Cerebellar nuclear complex (tissue), 1 donor: ENCODE data around the gene RUNX2.
"Not testable (repeated sequence)": the region's sequence is repeated elsewhere in the genome, so short reads cannot be mapped to it uniquely, and the experiment has no call there.

Source experiments
- DNase-seq, 2 experiments: peaks; one replicate each; lab custom pipeline; 2025; lab: John Stamatoyannopoulos, UW

RUNX2 gene

GRCh38 chr6:45327956-45328522, at the start of gene RUNX2:
Gene RUNX2, plus strand, starts transcription at chr6:45328330. Its CDS starts 397 bp downstream, at chr6:45328727.
- no peak for DNase-seq

DNA sequence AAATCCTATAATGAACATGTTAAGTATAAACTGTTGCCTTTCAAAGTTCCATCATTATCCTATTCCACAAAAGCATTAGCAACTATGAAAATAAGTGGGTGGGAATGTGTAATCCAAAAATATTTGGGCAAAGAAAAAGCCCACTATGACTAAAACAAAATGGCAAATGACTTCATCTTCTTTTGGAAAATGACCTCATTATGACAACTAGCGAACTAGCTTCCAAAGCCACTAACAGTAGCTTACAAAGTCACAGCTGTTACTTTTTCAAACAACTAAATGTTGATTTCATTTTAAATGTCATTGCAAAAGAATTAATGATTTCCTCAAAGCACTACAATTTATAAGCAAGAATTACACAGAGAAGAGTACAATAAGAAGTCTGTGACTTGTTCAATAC, 49.8 kb upstream of the RUNX2 start:
- no peak for DNase-seq

DNA sequence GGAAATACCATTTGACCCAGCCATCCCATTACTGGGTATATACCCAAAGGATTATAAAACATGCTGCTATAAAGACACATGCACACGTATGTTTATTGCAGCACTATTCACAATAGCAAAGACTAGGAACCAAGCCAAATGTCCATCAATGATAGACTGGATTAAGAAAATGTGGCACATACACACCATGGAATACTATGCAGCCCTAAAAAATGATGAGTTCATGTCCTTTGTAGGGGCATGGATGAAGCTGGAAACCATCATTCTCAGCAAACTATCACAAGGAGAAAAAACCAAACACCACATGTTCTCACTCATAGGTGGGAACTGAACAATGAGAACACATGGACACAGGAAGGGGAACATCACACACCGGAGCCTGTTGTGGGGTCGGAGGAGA, 41.4 kb upstream of the RUNX2 start:
- DNase-seq: not testable (repeated sequence)

GRCh38 chr6:45289751-45290514, 38.2 kb upstream of the RUNX2 start:
- DNase-seq: no peak

GRCh38 chr6:45293306-45293705, 34.8 kb upstream of the RUNX2 start:
- no peak for DNase-seq

GRCh38 chr6:45294065-45294701, 33.9 kb upstream of the RUNX2 start:
- DNase-seq: not testable (repeated sequence)

- DNase-seq: no peak
These were observed 30.8 kb upstream of the RUNX2 start for GRCh38 chr6:45297320-45297719.

DNA sequence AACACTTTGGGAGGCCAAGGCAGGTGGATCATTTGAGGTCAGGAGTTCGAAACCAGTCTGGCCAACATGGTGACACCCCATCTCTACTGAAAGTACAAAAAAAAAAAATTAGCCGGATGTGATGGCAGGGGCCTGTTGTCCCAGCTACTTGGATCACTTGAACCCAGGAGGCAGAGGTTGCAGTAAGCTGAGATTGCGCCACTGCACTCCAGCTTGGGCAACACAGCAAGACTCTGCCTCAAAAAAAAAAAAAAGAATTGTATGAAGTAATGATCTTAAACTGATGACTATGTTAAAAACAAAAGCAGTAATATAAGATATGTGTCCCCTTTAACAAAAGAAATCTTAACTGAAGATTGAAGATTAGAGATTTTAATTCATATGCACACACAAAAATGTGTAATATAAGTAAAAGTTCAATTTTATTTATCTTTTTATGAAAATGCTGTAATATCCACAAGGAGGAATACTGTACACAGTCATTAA, 29.0 kb upstream of the RUNX2 start:
- no peak for DNase-seq

GRCh38 chr6:45300736-45301135, 27.4 kb upstream of the RUNX2 start:
- DNase-seq: no peak

GRCh38 chr6:45301348-45302142, 26.6 kb upstream of the RUNX2 start:
- no peak for DNase-seq

GRCh38 chr6:45302832-45303231, 25.3 kb upstream of the RUNX2 start:
- no peak for DNase-seq

GRCh38 chr6:45305546-45305945, 22.6 kb upstream of the RUNX2 start:
- DNase-seq: no peak

GRCh38 chr6:45310118-45310788, 17.9 kb upstream of the RUNX2 start:
- DNase-seq: no peak

- no peak for DNase-seq
These were observed 14.0 kb upstream of the RUNX2 start for GRCh38 chr6:45314146-45314545.

- DNase-seq: no peak
These were observed 7.8 kb upstream of the RUNX2 start for GRCh38 chr6:45320349-45320748.

GRCh38 chr6:45323656-45324224, 4.4 kb upstream of the RUNX2 start:
- no peak for DNase-seq

GRCh38 chr6:45326698-45327417, 1.3 kb upstream of the RUNX2 start:
- DNase-seq: no peak

- no peak for DNase-seq
These were observed 393 bp downstream of the RUNX2 start for GRCh38 chr6:45328523-45328922.

DNA sequence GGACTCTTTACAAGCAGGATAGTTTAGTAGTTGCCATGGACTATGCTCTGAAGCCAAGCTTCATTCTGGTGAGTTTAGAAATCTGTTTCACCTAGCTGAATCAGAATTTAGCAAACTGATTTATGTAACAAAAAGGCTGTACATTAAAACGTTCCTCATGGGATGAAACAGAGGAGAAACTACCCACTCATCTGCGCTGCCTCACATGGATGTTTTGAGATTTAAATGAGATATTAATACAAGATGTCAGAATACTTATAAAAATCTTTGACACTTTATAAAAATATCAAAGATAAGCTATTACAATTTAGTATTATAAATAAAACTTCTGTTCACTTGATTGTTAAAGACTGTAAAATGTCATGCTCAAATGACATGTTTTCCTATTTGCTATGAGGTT, 16.8 kb downstream of the RUNX2 start:
- no peak for DNase-seq

GRCh38 chr6:45350186-45350710, 22.1 kb downstream of the RUNX2 start:
- DNase-seq: no peak
